Activated CD4-positive, alpha-beta memory T cell treated with anti-CD3 and anti-CD28 coated beads, Interleukin-2, amount 10 ng/mL, durations not matched to agents 7 days and 5 days (primary cell): ENCODE results near the gene DISP3. TPM values are rescaled to one million over a fixed set of nuclear protein-coding genes. Genes with fewer than 3 reads are reported as not detected.
"Not testable (repeated sequence)": the region's sequence is repeated elsewhere in the genome, so short reads cannot be mapped to it uniquely, and the experiment has no call there.

Experiments used
- CTCF ChIA-PET: fragments of 350-600 bp; sonication (Branson Sonifier 250); formaldehyde crosslinking; loops from one replicate; lab custom pipeline; 2021; ENCODE audit warnings: antibody characterized with exemption, inconsistent platforms; lab: Charles Lee
- POLR2A ChIA-PET: fragments of 350-600 bp; sonication (Branson Sonifier 250); formaldehyde crosslinking; loops from one replicate; lab custom pipeline; 2021; ENCODE audit warnings: antibody characterized with exemption; lab: Charles Lee
- DNase-seq: peaks from one replicate; pipeline ENCODE4 v3.0.0-alpha.2; 2020
- H3K27ac Mint-ChIP-seq: one replicate; pipeline ENCODE4 v1.8.0; 2021; ENCODE audit warnings: mild to moderate bottlenecking, mixed read lengths
- H3K27me3 Mint-ChIP-seq: one replicate; pipeline ENCODE4 v1.8.0; 2021; ENCODE audit warnings: mixed read lengths
- H3K36me3 Mint-ChIP-seq: one replicate; pipeline ENCODE4 v1.8.0; 2021; ENCODE audit warnings: low read depth, mixed read lengths
- H3K4me1 Mint-ChIP-seq: one replicate; pipeline ENCODE4 v1.8.0; 2021; ENCODE audit warnings: mixed read lengths
- H3K4me3 Mint-ChIP-seq: one replicate; pipeline ENCODE4 v1.8.0; 2021; ENCODE audit warnings: mild to moderate bottlenecking, mixed read lengths
- H3K9me3 Mint-ChIP-seq: one replicate; pipeline ENCODE4 v1.8.0; 2021; ENCODE audit warnings: mixed read lengths
- total RNA-seq, 2 experiments: library from RNA; stranded (reverse); gene quantifications; one replicate each; pipeline ENCODE4 v1.2.3, GENCODE V29; 2021

Gene DISP3
- total RNA-seq, 2 experiments from 2014 or later, result 0.18 to 0.38 TPM

DNA sequence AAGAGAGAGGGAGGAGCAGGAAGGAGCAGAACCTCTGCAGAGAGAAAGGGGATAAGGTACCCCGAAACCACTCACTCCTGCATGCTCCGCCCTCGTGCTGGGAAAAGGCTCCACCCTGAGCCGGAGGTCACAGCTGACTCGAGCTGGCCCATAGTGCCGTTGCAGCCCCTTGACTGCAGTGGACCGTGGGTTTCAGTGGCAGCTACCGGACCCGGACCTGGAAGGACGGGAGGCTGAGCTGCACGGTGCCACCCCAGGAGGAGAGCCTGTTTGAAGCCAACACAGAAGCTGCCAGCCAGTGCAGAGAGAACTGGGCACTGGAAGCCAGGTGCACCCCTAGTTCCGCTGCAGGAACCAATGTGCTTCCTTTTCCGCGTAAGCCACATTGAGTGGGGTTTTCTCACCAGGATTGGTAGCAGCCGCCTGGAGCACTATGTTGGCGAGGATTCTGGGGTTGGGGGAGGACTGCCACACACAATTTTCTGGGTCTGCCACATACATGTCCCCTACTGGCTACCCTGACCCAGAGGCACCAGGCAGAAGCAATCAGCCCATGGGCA is 91.9 kb downstream of the DISP3 start:
- CTCF ChIA-PET, result interaction anchor here (0.6 to 1.3 kb wide), 2 partner anchors 329 to 918 kb away, joined by 4 to 5 read pairs; no protein-coding TSS in a partner anchor

DNA sequence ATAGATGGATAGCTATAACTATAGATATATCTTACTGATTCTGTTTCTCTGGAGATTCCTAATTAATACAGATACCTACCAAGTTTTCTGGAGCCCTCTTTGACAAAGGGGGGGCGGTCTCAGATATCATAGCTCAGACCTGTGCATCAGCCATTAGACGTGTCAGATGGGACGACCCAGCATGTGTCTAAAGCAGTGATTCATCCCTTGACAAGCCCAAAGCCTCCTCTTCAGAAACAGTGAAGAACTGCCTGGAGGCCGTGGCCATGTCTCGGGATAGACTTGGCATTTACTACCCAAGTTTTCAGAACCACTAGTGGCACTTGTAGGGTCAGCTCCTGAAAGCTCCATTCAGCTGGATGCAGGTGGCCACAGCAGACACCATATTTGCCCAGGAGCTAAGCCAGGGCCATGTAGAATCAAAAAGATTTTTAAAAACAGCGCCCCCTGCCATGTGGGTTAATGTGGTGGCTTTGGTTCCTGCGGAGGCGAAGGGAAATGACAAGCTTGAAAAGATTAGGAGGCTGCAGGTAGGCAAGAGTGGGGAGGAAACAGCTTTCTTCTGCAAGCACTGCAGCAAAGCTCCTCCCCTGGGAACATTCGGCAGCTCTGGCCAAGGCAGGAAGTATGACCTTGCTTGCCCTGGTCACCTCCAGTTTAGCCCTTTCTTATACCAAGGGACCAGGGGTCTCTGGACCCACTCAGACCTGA is 93.1 kb downstream of the DISP3 start:
- CTCF ChIA-PET, result interaction anchor here (0.8 to 1.6 kb wide), 4 partner anchors 25 to 535 kb away, joined by 3 to 5 read pairs (median 4); no protein-coding TSS in a partner anchor
- POLR2A ChIA-PET, result no interaction called here
- no peaks in the 10 kb centered on the region for H3K27me3 Mint-ChIP-seq
- H3K27ac Mint-ChIP-seq, result no peak overlapping the region
- no peaks in the 10 kb centered on the region for H3K9me3 Mint-ChIP-seq
- H3K4me1 Mint-ChIP-seq, result no peaks in the 10 kb centered on the region
- peak; percentile 21 for DNase-seq
- H3K36me3 Mint-ChIP-seq, result no peaks in the 10 kb centered on the region
- no peak overlapping the region for H3K4me3 Mint-ChIP-seq

More for the DNA sequence above, 91.9 kb downstream of the DISP3 start:
- POLR2A ChIA-PET, result no interaction called here
- no peak for DNase-seq
- no peak overlapping the region for H3K27ac Mint-ChIP-seq
- no peaks in the 10 kb centered on the region for H3K27me3 Mint-ChIP-seq
- no peaks in the 10 kb centered on the region for H3K9me3 Mint-ChIP-seq
- no peaks in the 10 kb centered on the region for H3K4me1 Mint-ChIP-seq
- H3K36me3 Mint-ChIP-seq, result no peaks in the 10 kb centered on the region
- H3K4me3 Mint-ChIP-seq, result no peak overlapping the region

- Mint-ChIP-seq H3K27ac (no peak overlapping the region), H3K9me3 (no peaks in the 10 kb centered on the region), H3K4me3 (no peak overlapping the region), H3K27me3 (no peaks in the 10 kb centered on the region), H3K36me3 (no peaks in the 10 kb centered on the region), H3K4me1 (no peaks in the 10 kb centered on the region)
- no peak for DNase-seq
- POLR2A ChIA-PET, result no interaction called here
- CTCF ChIA-PET, result interaction anchor here (0.8 to 1.6 kb wide), 2 partner anchors 26 to 70 kb away, joined by 3 read pairs; no protein-coding TSS in a partner anchor
Measured at GRCh38 chr1:11573116-11573692, 94.2 kb downstream of the DISP3 start.

DNA sequence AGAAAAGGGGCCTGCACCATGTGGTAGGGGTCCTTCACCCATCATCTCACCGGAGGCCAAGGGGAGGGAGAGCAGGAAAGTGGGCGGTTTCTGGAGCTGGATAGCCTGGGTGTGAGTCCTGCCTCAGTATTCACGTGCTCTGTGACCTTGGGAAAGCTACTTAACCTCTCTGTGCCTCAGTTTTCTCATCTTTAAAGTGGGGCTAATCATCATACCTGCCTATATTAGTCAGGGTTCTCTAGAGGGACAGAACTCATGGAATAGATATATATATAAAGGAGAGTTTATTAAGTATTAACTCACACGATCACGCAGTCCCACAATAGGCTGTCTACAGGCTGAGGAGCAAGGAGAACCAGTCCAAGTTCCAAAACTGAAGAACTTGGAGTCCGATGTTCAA is 96.6 kb downstream of the DISP3 start:
- H3K36me3 Mint-ChIP-seq, result no peaks in the 10 kb centered on the region
- no peak for DNase-seq
- ChIA-PET POLR2A (no interaction called here), CTCF (no interaction called here)
- H3K9me3 Mint-ChIP-seq, result no peaks in the 10 kb centered on the region
- H3K4me1 Mint-ChIP-seq, result no peaks in the 10 kb centered on the region
- H3K27ac Mint-ChIP-seq, result no peak overlapping the region
- H3K4me3 Mint-ChIP-seq, result no peak overlapping the region
- H3K27me3 Mint-ChIP-seq, result peaks cover 3% of the 10 kb centered on the region

GRCh38 chr1:11576109-11576875 is 97.3 kb downstream of the DISP3 start:
- Mint-ChIP-seq H3K27ac (no peak overlapping the region), H3K9me3 (no peaks in the 10 kb centered on the region), H3K36me3 (no peaks in the 10 kb centered on the region), H3K27me3 (peaks cover 3% of the 10 kb centered on the region), H3K4me1 (no peaks in the 10 kb centered on the region), H3K4me3 (no peak overlapping the region)
- POLR2A ChIA-PET, result no interaction called here
- CTCF ChIA-PET, result no interaction called here
- DNase-seq, result no peak

DNA sequence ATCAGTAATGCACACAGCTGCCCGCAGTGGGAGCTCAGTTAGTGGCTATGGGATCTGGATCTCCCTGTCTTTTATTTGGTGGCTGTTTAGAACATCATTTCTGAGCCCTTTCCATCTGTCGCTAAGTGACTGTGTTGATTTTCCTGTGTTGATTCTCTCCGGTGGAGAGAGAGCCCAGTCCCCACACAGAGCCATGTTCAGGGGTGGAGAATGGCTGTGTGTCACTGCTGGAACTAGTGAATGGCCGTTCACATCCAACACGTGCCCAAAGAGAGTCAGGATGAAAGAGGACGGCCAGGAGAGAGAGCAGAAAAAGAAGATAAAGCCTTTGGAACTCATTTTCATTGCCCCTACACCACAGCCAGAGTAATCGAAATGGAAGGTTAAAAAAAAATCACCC is 99.0 kb downstream of the DISP3 start:
- no peak overlapping the region for H3K27ac Mint-ChIP-seq
- H3K9me3 Mint-ChIP-seq, result no peaks in the 10 kb centered on the region
- H3K27me3 Mint-ChIP-seq, result peaks cover 9% of the 10 kb centered on the region
- CTCF ChIA-PET, result no interaction called here
- no peaks in the 10 kb centered on the region for H3K4me1 Mint-ChIP-seq
- H3K4me3 Mint-ChIP-seq, result no peak overlapping the region
- H3K36me3 Mint-ChIP-seq, result no peaks in the 10 kb centered on the region
- no peak for DNase-seq
- POLR2A ChIA-PET, result no interaction called here

- Mint-ChIP-seq H3K36me3 (no peaks in the 10 kb centered on the region), H3K9me3 (no peaks in the 10 kb centered on the region), H3K27me3 (peaks cover 16% of the 10 kb centered on the region), H3K4me1 (no peaks in the 10 kb centered on the region), H3K27ac (no peak overlapping the region), H3K4me3 (no peak overlapping the region)
- CTCF ChIA-PET, result no interaction called here
- DNase-seq, result no peak
- POLR2A ChIA-PET, result no interaction called here
Measured at GRCh38 chr1:11579506-11579905, 100.6 kb downstream of the DISP3 start.

GRCh38 chr1:11580049-11580448 is 101.1 kb downstream of the DISP3 start:
- POLR2A ChIA-PET, DNase-seq, H3K4me1 Mint-ChIP-seq, H3K27ac Mint-ChIP-seq, H3K9me3 Mint-ChIP-seq, H3K4me3 Mint-ChIP-seq, H3K36me3 Mint-ChIP-seq, CTCF ChIA-PET: not testable (repeated sequence)
- peaks cover 16% of the 10 kb centered on the region for H3K27me3 Mint-ChIP-seq

GRCh38 chr1:11581445-11581991 is 102.6 kb downstream of the DISP3 start:
- Mint-ChIP-seq H3K9me3 (no peaks in the 10 kb centered on the region), H3K36me3 (no peaks in the 10 kb centered on the region), H3K4me3 (no peak overlapping the region), H3K27ac (no peak overlapping the region), H3K4me1 (no peaks in the 10 kb centered on the region), H3K27me3 (peaks cover 16% of the 10 kb centered on the region)
- ChIA-PET CTCF (no interaction called here), POLR2A (no interaction called here)
- DNase-seq, result no peak

DNA sequence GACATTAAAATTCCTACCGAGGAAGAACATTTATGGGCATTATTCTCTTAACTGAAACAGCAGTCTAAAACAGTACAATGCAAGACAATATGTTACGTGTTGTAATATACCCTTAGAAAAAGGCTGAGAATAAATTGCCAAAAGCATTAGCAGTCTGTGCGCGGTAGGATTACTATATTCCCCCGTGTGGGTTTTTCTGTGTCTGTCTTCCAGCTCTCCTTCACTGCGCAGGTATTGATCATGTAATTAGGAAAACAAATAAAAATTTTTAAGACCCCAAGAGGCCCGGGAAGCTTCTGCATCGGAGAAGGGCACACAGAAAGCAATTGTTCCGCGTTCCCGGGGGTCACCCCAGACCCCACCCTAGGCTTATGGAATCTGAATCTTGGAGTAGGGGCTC is 106.4 kb downstream of the DISP3 start:
- no peaks in the 10 kb centered on the region for H3K9me3 Mint-ChIP-seq
- no peaks in the 10 kb centered on the region for H3K36me3 Mint-ChIP-seq
- ChIA-PET CTCF (no interaction called here), POLR2A (no interaction called here)
- peaks cover 14% of the 10 kb centered on the region for H3K27me3 Mint-ChIP-seq
- DNase-seq, result no peak
- no peaks in the 10 kb centered on the region for H3K4me1 Mint-ChIP-seq
- H3K27ac Mint-ChIP-seq, result no peak overlapping the region
- H3K4me3 Mint-ChIP-seq, result no peak overlapping the region
